ENCODE data around the gene KNG1.

GRCh38 chr3:186724911-186725310 is 7.8 kb downstream of the KNG1 start:
- TF ChIP-seq CTCF (IDR thresholded peaks at IDR 0.05), result no peak
- TF ChIP-seq POLR2A (IDR thresholded peaks at IDR 0.05), result no peak

All from ovary (tissue), 3 donors.